HG03139 (cell line): Measurements from ENCODE around the gene NPAS1.
A peak's percentile ranks its signal among the peaks of the same experiment; 100 is the strongest.
"Not testable (repeated sequence)": the region's sequence is repeated elsewhere in the genome, so short reads cannot be mapped to it uniquely, and the experiment has no call there.

Experiments used
- ATAC-seq: cut with Tn5 transposase; IDR thresholded peaks from one replicate; pipeline ENCODE4 v1.9.1; 2021; ENCODE audit not compliant: unreplicated experiment

NPAS1 gene

GRCh38 chr19:47044946-47045866, 25.6 kb downstream of the NPAS1 start:
- no peak for ATAC-seq

- ATAC-seq: no peak
Measured at GRCh38 chr19:47045867-47046470, 26.3 kb downstream of the NPAS1 start.

- ATAC-seq: no peak
Measured at GRCh38 chr19:47047272-47047762, 27.7 kb downstream of the NPAS1 start.

- ATAC-seq: peak; percentile 26
Measured at GRCh38 chr19:47047763-47048405, 28.2 kb downstream of the NPAS1 start.

- no peak for ATAC-seq
Measured at GRCh38 chr19:47049307-47049700, 29.7 kb downstream of the NPAS1 start.

GRCh38 chr19:47050562-47050961, 30.9 kb downstream of the NPAS1 start:
- not testable (repeated sequence) for ATAC-seq

- no peak for ATAC-seq
Measured at GRCh38 chr19:47056411-47056810, 36.8 kb downstream of the NPAS1 start.

- ATAC-seq: no peak
Measured at GRCh38 chr19:47057328-47057727, 37.7 kb downstream of the NPAS1 start.

- ATAC-seq: no peak
Measured at GRCh38 chr19:47058621-47059022, 39.0 kb downstream of the NPAS1 start.

- no peak for ATAC-seq
Measured at GRCh38 chr19:47063874-47064273, 44.2 kb downstream of the NPAS1 start.

- ATAC-seq: no peak
Measured at GRCh38 chr19:47065242-47065641, 45.6 kb downstream of the NPAS1 start.

- ATAC-seq: no peak
Measured at GRCh38 chr19:47066376-47067214, 47.0 kb downstream of the NPAS1 start.

- ATAC-seq: no peak
Measured at GRCh38 chr19:47067215-47067847, 47.7 kb downstream of the NPAS1 start.

- no peak for ATAC-seq
Measured at GRCh38 chr19:47068246-47068645, 48.6 kb downstream of the NPAS1 start.

- ATAC-seq: no peak
Measured at GRCh38 chr19:47068876-47069406, 49.3 kb downstream of the NPAS1 start.

GRCh38 chr19:47069795-47070194, 50.2 kb downstream of the NPAS1 start:
- no peak for ATAC-seq

- no peak for ATAC-seq
Measured at GRCh38 chr19:47070756-47071155, 51.1 kb downstream of the NPAS1 start.

GRCh38 chr19:47071731-47072130, 52.1 kb downstream of the NPAS1 start:
- no peak for ATAC-seq

- no peak for ATAC-seq
Measured at GRCh38 chr19:47072323-47072722, 52.7 kb downstream of the NPAS1 start.

GRCh38 chr19:47073574-47073973, 53.9 kb downstream of the NPAS1 start:
- no peak for ATAC-seq
